ENCODE measurements around the gene NDRG4. TPM values are rescaled to one million over a fixed set of nuclear protein-coding genes. Genes with fewer than 3 reads are reported as not detected.

Gene NDRG4
- total and polyA plus RNA-seq, 2 of the 13 experiments (the other 11 are each of a cell fraction or from before 2014, with no cell fraction given), result 1.7 to 2.7 TPM

- BruUV-seq (replicated peaks), result no TSS peak
- Histone ChIP-seq H3K36me3 (replicated peaks in 1 of 2; ENCODE audit: control insufficient read depth in 1 of 2, insufficient read depth in 2 of 2, low read length in 2 of 2) (no peaks in the 10 kb centered on the region), H2AFZ (ENCODE audit: low read length) (no peak overlapping the region), H3K9me3 (ENCODE audit: low read length) (no peaks in the 10 kb centered on the region), H3K9ac (ENCODE audit: insufficient read depth, low read depth, low read length) (no peak overlapping the region), H3K27ac (ENCODE audit: extremely low read length, insufficient read depth, low read length) (no peak overlapping the region), H3K4me1 (ENCODE audit: insufficient read depth, low read length) (peaks cover 10% of the 10 kb centered on the region; the same call in 1 of the 2 replicates), H3K27me3 (ENCODE audit: control insufficient read depth in 1 of 2, insufficient read depth in 2 of 2, low read length in 2 of 2) (peaks cover 8 to 56% of the 10 kb centered on the region in 2 experiments), H4K20me1 (ENCODE audit: insufficient read depth, low read length) (peaks cover 3% of the 10 kb centered on the region; the same call in 1 of the 2 replicates), H3K4me3 (replicated peaks in 1 of 3; ENCODE audit: insufficient read depth in 1 of 3, low read depth in 2 of 3, low read length in 3 of 3) (no peak overlapping the region), H3K79me2 (ENCODE audit: insufficient read depth, low read length) (no peaks in the 10 kb centered on the region), H3K4me2 (ENCODE audit: low read depth, low read length) (no peak overlapping the region)
- ChIA-PET POLR2A (no interaction called here), CTCF (ENCODE audit: low intra/inter-chr PET ratio, low total read pairs) (no interaction called here)
- ATAC-seq, result no peak
- TF ChIP-seq SMAD9 (CRISPR knock-in tag; IDR thresholded peaks at IDR 0.05) (no peak), TRIM24 (CRISPR knock-in tag; IDR thresholded peaks at IDR 0.05) (no peak), ZNF33B (CRISPR knock-in tag; IDR thresholded peaks at IDR 0.05) (no peak), HNF1A (IDR thresholded peaks at IDR 0.05; ENCODE audit: low read depth) (no peak), HNF1A (CRISPR knock-in tag; IDR thresholded peaks at IDR 0.05; ENCODE audit: borderline replicate concordance) (no peak), REXO4 (CRISPR knock-in tag; IDR thresholded peaks at IDR 0.05; ENCODE audit: borderline replicate concordance) (no peak), ESRRA (CRISPR knock-in tag; IDR thresholded peaks at IDR 0.05; ENCODE audit: low read depth) (no peak), SMC3 (IDR thresholded peaks at IDR 0.05; ENCODE audit: low read length) (no peak), NCOA5 (CRISPR knock-in tag; IDR thresholded peaks at IDR 0.05) (no peak), ZNF468 (CRISPR knock-in tag; IDR thresholded peaks at IDR 0.05) (no peak), ZNF335 (CRISPR knock-in tag; IDR thresholded peaks at IDR 0.05) (no peak), STAG1 (CRISPR knock-in tag; IDR thresholded peaks at IDR 0.05) (no peak), ZNF136 (CRISPR knock-in tag; IDR thresholded peaks at IDR 0.05; ENCODE audit: low read depth) (no peak), ZMYM4 (CRISPR knock-in tag; IDR thresholded peaks at IDR 0.05) (no peak), GTF2F1 (IDR thresholded peaks at IDR 0.05; ENCODE audit: low read length) (no peak), ZNF772 (CRISPR knock-in tag; IDR thresholded peaks at IDR 0.05) (no peak), LCORL (IDR thresholded peaks at IDR 0.05) (no peak), LCORL (CRISPR knock-in tag; IDR thresholded peaks at IDR 0.05) (no peak), ZNF878 (CRISPR knock-in tag; IDR thresholded peaks at IDR 0.05) (no peak), GATAD2A (CRISPR knock-in tag; IDR thresholded peaks at IDR 0.05) (no peak), THAP9 (CRISPR knock-in tag; IDR thresholded peaks at IDR 0.05; ENCODE audit: borderline replicate concordance) (no peak)
- 74% methylated on average over 5 of the region's 5 CpGs for WGBS (ENCODE audit: low lambda C conversion rate)
- no peak for FAIRE-seq
- intact Hi-C loops (cut with micrococcal nuclease; ENCODE audit: unreplicated experiment) (no loop called here), in situ Hi-C loops (cut with HindIII; ENCODE audit: extremely low pct_ligation_motif_present, low pct_unique_long_range_greater_than_20kb) (no loop called here)
- no peak for DNase-seq (ENCODE audit: low spot score)
These were observed 32.0 kb upstream of the NDRG4 start for GRCh38 chr16:58467905-58468304.
